ENCODE results near the gene CTTNBP2NL.
"Not testable (repeated sequence)": the region's sequence is repeated elsewhere in the genome, so short reads cannot be mapped to it uniquely, and the experiment has no call there.

CTTNBP2NL gene

GRCh38 chr1:112417271-112417670 lies 21.3 kb downstream of the CTTNBP2NL start:
- TF ChIP-seq, protein P1, sequence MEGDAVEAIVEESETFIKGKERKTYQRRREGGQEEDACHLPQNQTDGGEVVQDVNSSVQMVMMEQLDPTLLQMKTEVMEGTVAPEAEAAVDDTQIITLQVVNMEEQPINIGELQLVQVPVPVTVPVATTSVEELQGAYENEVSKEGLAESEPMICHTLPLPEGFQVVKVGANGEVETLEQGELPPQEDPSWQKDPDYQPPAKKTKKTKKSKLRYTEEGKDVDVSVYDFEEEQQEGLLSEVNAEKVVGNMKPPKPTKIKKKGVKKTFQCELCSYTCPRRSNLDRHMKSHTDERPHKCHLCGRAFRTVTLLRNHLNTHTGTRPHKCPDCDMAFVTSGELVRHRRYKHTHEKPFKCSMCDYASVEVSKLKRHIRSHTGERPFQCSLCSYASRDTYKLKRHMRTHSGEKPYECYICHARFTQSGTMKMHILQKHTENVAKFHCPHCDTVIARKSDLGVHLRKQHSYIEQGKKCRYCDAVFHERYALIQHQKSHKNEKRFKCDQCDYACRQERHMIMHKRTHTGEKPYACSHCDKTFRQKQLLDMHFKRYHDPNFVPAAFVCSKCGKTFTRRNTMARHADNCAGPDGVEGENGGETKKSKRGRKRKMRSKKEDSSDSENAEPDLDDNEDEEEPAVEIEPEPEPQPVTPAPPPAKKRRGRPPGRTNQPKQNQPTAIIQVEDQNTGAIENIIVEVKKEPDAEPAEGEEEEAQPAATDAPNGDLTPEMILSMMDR (IDR thresholded peaks at IDR 0.05), result no peak
- Histone ChIP-seq H3K36me3 (peaks cover 19 to 43% (median 42%) of the 10 kb centered on the region in 3 donors), H3K4me1 (peaks cover 0 to 5% (median 0%) of the 10 kb centered on the region in 4 donors), H3K4me3 (no peak overlapping the region), H3K27ac (no peak overlapping the region), H3K27me3 (no peaks in the 10 kb centered on the region), H3K9me3 (no peaks in the 10 kb centered on the region)
- intact Hi-C loops (cut with DNase I; ENCODE audit: low total_unique reads), result no loop called here
- no peak for DNase-seq

GRCh38 chr1:112418099-112418892 lies 22.3 kb downstream of the CTTNBP2NL start:
- H3K4me1 ChIP-seq, result peaks cover 0 to 5% (median 0%) of the 10 kb centered on the region in 4 donors
- DNase-seq, result no peak
- H3K9me3 ChIP-seq, result no peaks in the 10 kb centered on the region
- H3K4me3 ChIP-seq, result no peak overlapping the region
- no peaks in the 10 kb centered on the region for H3K27me3 ChIP-seq
- H3K36me3 ChIP-seq, result peaks cover 19 to 37% (median 36%) of the 10 kb centered on the region in 3 donors
- H3K27ac ChIP-seq, result no peak overlapping the region
- TF ChIP-seq, protein P1 (IDR thresholded peaks at IDR 0.05), result no peak
- intact Hi-C loops (cut with DNase I; ENCODE audit: low total_unique reads), result no loop called here

DNA sequence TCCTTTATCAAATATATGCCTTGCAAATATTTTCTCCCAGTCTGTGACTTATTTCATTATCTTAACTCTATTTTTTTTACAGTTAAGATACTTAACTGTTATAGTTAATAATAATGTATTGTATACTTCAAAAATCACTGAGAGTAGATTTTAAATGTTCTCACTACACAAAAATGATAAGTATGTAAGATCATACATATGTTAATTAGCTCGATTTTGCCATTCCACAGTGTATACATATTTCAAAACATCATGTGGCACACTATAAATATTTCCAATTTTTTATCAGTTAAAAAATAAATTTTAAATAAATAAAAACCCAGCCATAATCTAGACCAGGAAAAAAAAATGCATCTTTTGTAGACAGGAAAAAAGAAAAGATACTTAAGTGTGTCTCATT lies 27.2 kb downstream of the CTTNBP2NL start:
- intact Hi-C loops (cut with DNase I; ENCODE audit: low total_unique reads), result no loop called here
- no peak overlapping the region for H3K27ac ChIP-seq
- peaks cover 0 to 5% (median 0%) of the 10 kb centered on the region in 4 donors for H3K4me1 ChIP-seq
- TF ChIP-seq, protein P1 (IDR thresholded peaks at IDR 0.05), result no peak
- no peaks in the 10 kb centered on the region for H3K9me3 ChIP-seq
- peaks cover 0 to 13% (median 5%) of the 10 kb centered on the region in 3 donors for H3K36me3 ChIP-seq
- H3K4me3 ChIP-seq, result no peak overlapping the region
- no peaks in the 10 kb centered on the region for H3K27me3 ChIP-seq
- no peak for DNase-seq

DNA sequence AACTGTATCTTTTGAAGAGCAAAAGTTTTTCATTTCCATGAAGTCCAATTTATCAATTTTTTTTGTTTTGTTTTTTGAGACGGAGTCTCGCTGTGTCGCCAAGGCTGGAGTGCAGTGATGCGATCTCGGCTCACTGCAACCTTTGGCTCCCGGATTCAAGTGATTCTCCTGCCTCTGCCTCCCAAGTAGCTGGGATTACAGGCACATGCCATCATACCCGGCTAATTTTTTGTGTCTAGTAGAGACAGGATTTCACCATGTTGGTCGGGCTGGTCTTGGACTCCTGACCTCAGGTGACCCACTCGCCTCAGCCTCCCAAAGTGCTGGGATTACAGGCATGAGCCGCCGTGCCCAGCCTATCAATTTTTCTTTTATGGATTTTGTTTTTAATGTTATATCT lies 27.7 kb downstream of the CTTNBP2NL start:
- DNase-seq; intact Hi-C loops (cut with DNase I; ENCODE audit: low total_unique reads); H3K27ac ChIP-seq; H3K4me3 ChIP-seq; H3K9me3 ChIP-seq; H3K4me1 ChIP-seq; H3K27me3 ChIP-seq: not testable (repeated sequence)
- peaks cover 0 to 13% (median 5%) of the 10 kb centered on the region in 3 donors for H3K36me3 ChIP-seq

DNA sequence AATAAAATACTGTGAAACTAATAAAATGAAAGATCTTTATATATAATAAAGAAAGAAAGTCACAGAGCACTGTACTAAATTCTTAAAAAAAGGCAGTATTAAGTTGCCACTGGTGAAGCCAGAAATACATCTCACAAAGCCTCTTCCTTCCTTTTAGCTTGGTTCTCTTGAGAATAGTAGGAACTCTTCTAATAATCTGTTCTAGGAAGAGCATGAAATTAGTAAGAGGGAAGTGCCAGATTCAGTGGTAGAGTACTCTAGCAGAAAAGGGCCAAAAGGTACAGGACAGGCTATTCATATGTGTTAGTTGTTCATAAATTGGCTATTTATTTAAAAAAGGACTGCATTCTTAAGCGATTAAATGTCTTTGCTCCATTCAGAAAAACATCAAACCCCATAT lies 33.7 kb downstream of the CTTNBP2NL start:
- H3K27ac ChIP-seq, result no peak overlapping the region
- DNase-seq, result no peak
- TF ChIP-seq, protein P1 (IDR thresholded peaks at IDR 0.05), result no peak

DNA sequence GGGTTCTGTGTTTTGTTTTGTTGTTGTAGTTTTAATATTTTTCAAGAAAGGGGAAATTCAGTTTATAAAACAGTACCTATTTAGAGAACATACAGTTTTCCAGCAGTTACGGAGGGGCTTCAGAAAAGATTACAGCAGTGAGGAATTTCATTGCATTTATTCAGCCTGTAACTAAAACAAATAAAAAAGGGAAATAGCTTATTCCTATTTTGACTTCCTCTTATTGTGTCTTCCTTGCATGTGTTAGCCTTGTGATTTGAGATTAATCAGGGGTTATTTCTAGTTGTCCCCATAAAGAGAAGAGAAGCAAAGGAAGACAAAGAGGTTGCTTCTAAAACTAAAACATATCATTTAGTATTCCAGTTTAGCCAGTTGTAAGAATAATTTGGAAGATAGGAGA lies 35.0 kb downstream of the CTTNBP2NL start:
- TF ChIP-seq, protein P1 (IDR thresholded peaks at IDR 0.05), result no peak
- intact Hi-C loops (cut with DNase I; ENCODE audit: low total_unique reads), result no loop called here
- Histone ChIP-seq H3K9me3 (no peaks in the 10 kb centered on the region), H3K4me1 (peaks cover 0 to 2% (median 0%) of the 10 kb centered on the region in 4 donors), H3K27me3 (no peaks in the 10 kb centered on the region), H3K4me3 (no peak overlapping the region), H3K36me3 (no peaks in the 10 kb centered on the region), H3K27ac (peak overlapping the region in 1 of 2 donors; percentile 8)
- DNase-seq, result no peak

More for the DNA sequence above, 33.7 kb downstream of the CTTNBP2NL start:
- intact Hi-C loops (cut with DNase I; ENCODE audit: low total_unique reads), result no loop called here
- no peaks in the 10 kb centered on the region for H3K9me3 ChIP-seq
- no peaks in the 10 kb centered on the region for H3K27me3 ChIP-seq
- no peaks in the 10 kb centered on the region for H3K4me1 ChIP-seq
- no peak overlapping the region for H3K4me3 ChIP-seq
- H3K36me3 ChIP-seq, result peaks cover 0 to 9% (median 5%) of the 10 kb centered on the region in 3 donors
